ENCODE measurements around the gene FBXO21. TPM values are rescaled to one million over a fixed set of nuclear protein-coding genes. Genes with fewer than 3 reads are reported as not detected.

FBXO21 gene
- total and polyA plus RNA-seq, 2 of the 4 experiments (the other 2 are of a cell fraction) = 43.6 to 56.6 TPM

GRCh38 chr12:117218149-117218548 is 27.9 kb upstream of the FBXO21 start:
- no peak overlapping the region for H3K9ac ChIP-seq (ENCODE audit: low read depth, low read length)
- H4K91ac ChIP-seq (ENCODE audit: insufficient read depth, low read depth, low read length) = no peak overlapping the region
- no peak overlapping the region for H2AK5ac ChIP-seq (ENCODE audit: low read depth, low read length)
- no peak overlapping the region for H3K4ac ChIP-seq (ENCODE audit: low read depth, low read length)
- no peak overlapping the region for H3K14ac ChIP-seq (replicated peaks; ENCODE audit: low read depth, low read length)
- no peak overlapping the region for H4K5ac ChIP-seq (ENCODE audit: low read depth, low read length)
- no peaks in the 10 kb centered on the region for H3K9me1 ChIP-seq (ENCODE audit: insufficient read depth, low read length)
- H3K4me1 ChIP-seq (ENCODE audit: control insufficient read depth, insufficient read depth, low read length) = no peaks in the 10 kb centered on the region
- no peak overlapping the region for H4K8ac ChIP-seq (ENCODE audit: low read depth in 2 of 2, low read length in 2 of 2)
- ChIA-PET POLR2A (ENCODE audit: unreplicated experiment) (no interaction called here), CTCF (no interaction called here)
- no CpG with 5 or more reads among the region's 7 CpGs for WGBS, 2 experiments (ENCODE audit: extremely low coverage in 2 of 2, insufficient read length in 1 of 2)
- no peak overlapping the region for H2AK9ac ChIP-seq (replicated peaks; ENCODE audit: low read depth, low read length, poor library complexity)
- no peaks in the 10 kb centered on the region for H3K36me3 ChIP-seq (ENCODE audit: control insufficient read depth, insufficient read depth, low read length)
- H2BK120ac ChIP-seq (ENCODE audit: low read depth, low read length) = no peak overlapping the region
- no peak overlapping the region for H3K27ac ChIP-seq (ENCODE audit: insufficient read depth, low read length)
- no peak overlapping the region for H3K56ac ChIP-seq (ENCODE audit: extremely low read depth, insufficient read depth, low read length)
- no peak overlapping the region for H3K4me3 ChIP-seq (ENCODE audit: insufficient read depth, low read depth, low read length)
- H4K20me1 ChIP-seq (ENCODE audit: insufficient read depth, low read length) = no peaks in the 10 kb centered on the region
- H2BK5ac ChIP-seq (ENCODE audit: low read depth, low read length, poor library complexity, severe bottlenecking) = no peak overlapping the region
- H3K79me1 ChIP-seq (ENCODE audit: low read depth in 1 of 2, low read length in 2 of 2) = no peaks in the 10 kb centered on the region
- TF ChIP-seq FOS (IDR thresholded peaks at IDR 0.05; ENCODE audit: low read depth, low read length) (no peak), USF2 (IDR thresholded peaks at IDR 0.05; ENCODE audit: low read depth, low read length) (no peak), CTCF (conservative IDR thresholded peaks at IDR 0.05; ENCODE audit: low read depth, low read length) (no peak), MAZ (IDR thresholded peaks at IDR 0.05; ENCODE audit: borderline replicate concordance, low read depth, low read length) (no peak), POLR2A (IDR thresholded peaks at IDR 0.05; ENCODE audit: low read depth, low read length) (no peak), NFE2L2 (IDR thresholded peaks at IDR 0.05; ENCODE audit: low read depth, low read length) (no peak), ELK1 (IDR thresholded peaks at IDR 0.05; ENCODE audit: borderline replicate concordance, low read depth, low read length) (no peak), CHD1 (IDR thresholded peaks at IDR 0.05; ENCODE audit: low read depth, low read length) (no peak), BHLHE40 (IDR thresholded peaks at IDR 0.05; ENCODE audit: low read depth, low read length) (no peak), SMC3 (IDR thresholded peaks at IDR 0.05; ENCODE audit: low read depth, low read length) (no peak), MAFK (IDR thresholded peaks at IDR 0.05; ENCODE audit: low read depth, low read length) (no peak), RAD21 (IDR thresholded peaks at IDR 0.05; ENCODE audit: low read length) (no peak), RCOR1 (IDR thresholded peaks at IDR 0.05; ENCODE audit: insufficient replicate concordance, low read length) (no peak), RFX5 (IDR thresholded peaks at IDR 0.05; ENCODE audit: low read depth, low read length) (no peak), MXI1 (IDR thresholded peaks at IDR 0.05; ENCODE audit: borderline replicate concordance, low read depth, low read length) (no peak)
- intact Hi-C loops (cut with micrococcal nuclease) = no loop called here
- H2BK20ac ChIP-seq (ENCODE audit: low read depth, low read length) = no peak overlapping the region
- no peak overlapping the region for H2BK15ac ChIP-seq (ENCODE audit: low read depth, low read length)
- H3K27me3 ChIP-seq (ENCODE audit: control insufficient read depth, insufficient read depth, low read length) = peaks cover 2% of the 10 kb centered on the region; the same call in 1 of the 2 replicates
- H3K23ac ChIP-seq (ENCODE audit: low read depth, low read length) = no peak overlapping the region
- H3K4me2 ChIP-seq (ENCODE audit: low read depth, low read length) = no peak overlapping the region
- no peak for DNase-seq
- no peak for ATAC-seq (ENCODE audit: low read depth)
- H2AFZ ChIP-seq (replicated peaks; ENCODE audit: low read length, poor library complexity) = no peak overlapping the region
- dilution Hi-C loops (cut with HindIII; ENCODE audit: low sequenced_read_pairs, unreplicated experiment) = no loop called here
- no TSS peak for BruUV-seq (replicated peaks)
- in situ Hi-C loops (cut with MboI; ENCODE audit: low sequenced_read_pairs) = no loop called here
- peaks cover 3% of the 10 kb centered on the region for H3K9me3 ChIP-seq (ENCODE audit: control insufficient read depth, insufficient read depth, low read length)
- no peak overlapping the region for H3K18ac ChIP-seq (ENCODE audit: low read depth, low read length)
